ENCODE measurements around the gene PSME3IP1. TPM values are rescaled to one million over a fixed set of nuclear protein-coding genes. Genes with fewer than 3 reads are reported as not detected.

The PSME3IP1 gene
- total RNA-seq, 2 donors from 2014 or later, result 26.7 to 32.9 TPM

DNA sequence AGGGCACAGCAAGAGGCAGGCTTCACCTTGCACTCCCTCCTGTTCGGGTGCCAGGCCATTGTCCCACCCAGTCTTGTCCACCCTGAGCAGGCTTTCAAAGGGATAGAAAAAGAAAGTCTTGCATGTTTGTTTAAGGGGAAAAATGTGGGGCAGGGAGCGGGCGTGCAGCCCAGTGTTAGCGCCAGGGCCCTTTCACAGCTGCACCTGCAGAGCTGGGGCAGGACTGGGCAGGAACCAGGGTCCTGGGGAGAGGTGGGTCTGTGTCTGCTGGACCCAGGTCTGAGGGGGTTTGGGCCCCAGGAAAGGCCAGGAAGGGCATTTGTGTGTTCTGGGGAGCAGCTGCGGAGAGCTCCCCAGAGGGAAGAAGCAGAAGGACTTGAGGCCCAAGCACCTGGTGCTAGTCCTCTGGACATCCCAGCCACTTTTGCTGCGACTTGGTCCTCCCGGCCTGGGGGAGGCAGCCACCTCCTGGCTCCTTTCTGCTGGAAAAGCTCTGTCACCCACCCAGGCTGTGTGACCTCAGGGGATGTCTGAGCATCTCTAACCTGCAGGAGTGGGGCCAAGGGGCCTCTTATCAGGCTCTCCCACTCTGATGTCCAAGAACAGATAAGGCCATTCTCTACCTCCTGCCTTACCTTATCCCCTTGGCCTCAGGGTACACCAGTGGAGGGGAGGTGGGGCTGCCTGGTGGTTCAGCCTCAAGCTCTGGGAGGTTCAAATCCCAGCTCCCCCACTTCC is 44.7 kb downstream of the PSME3IP1 start:
- H3K27ac ChIP-seq, result no peak overlapping the region
- H3K4me1 ChIP-seq, result no peaks in the 10 kb centered on the region
- no peaks in the 10 kb centered on the region for H3K9me3 ChIP-seq
- no peak for ATAC-seq
- H3K36me3 ChIP-seq (replicated peaks in 1 of 2; ENCODE audit: insufficient read depth in 1 of 2, low read depth in 2 of 2), result no peaks in the 10 kb centered on the region
- intact Hi-C loops (cut with DNase I), result no loop called here
- no peak for DNase-seq
- no peak overlapping the region for H3K4me3 ChIP-seq
- 83 to 94% methylated on average over 4 to 6 of the region's 7 CpGs for WGBS, 2 donors
- H3K27me3 ChIP-seq, result no peaks in the 10 kb centered on the region
- no peak for TF ChIP-seq POLR2A (IDR thresholded peaks at IDR 0.05)
- TF ChIP-seq, protein P1, sequence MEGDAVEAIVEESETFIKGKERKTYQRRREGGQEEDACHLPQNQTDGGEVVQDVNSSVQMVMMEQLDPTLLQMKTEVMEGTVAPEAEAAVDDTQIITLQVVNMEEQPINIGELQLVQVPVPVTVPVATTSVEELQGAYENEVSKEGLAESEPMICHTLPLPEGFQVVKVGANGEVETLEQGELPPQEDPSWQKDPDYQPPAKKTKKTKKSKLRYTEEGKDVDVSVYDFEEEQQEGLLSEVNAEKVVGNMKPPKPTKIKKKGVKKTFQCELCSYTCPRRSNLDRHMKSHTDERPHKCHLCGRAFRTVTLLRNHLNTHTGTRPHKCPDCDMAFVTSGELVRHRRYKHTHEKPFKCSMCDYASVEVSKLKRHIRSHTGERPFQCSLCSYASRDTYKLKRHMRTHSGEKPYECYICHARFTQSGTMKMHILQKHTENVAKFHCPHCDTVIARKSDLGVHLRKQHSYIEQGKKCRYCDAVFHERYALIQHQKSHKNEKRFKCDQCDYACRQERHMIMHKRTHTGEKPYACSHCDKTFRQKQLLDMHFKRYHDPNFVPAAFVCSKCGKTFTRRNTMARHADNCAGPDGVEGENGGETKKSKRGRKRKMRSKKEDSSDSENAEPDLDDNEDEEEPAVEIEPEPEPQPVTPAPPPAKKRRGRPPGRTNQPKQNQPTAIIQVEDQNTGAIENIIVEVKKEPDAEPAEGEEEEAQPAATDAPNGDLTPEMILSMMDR (IDR thresholded peaks at IDR 0.05), result no peak

DNA sequence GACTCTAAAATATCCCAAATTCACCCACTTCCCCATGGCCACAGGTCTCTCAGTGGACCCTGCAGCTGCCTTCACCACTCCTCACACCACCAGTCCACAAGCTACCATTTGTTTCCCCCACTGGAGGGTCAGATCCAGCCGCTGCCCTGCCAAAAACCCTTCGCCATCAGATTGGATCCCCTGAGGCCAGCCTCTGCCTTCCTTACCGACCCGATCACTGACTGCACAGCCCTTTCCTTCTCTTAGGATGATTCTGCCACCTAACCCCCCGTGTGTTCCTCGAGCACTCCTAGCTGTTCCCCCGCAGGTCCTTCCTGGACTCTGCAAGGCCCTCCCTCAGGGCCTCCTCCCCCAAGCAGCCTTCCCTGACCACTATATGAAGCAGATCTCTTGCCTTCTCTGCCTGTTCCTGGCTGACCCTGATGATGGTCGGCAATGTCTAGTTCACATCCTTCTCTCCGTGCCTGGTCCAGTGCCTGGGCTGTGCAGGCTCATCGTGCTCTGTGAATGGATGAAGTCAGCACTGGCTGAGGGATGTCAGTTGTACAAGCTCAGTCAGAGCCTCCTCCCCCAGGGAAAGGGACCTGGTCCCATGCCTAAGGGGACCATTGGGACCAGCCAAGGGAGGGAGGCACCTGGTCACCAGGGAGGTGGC is 47.4 kb downstream of the PSME3IP1 start:
- Histone ChIP-seq H3K36me3 (replicated peaks in 1 of 2; ENCODE audit: insufficient read depth in 1 of 2, low read depth in 2 of 2) (no peaks in the 10 kb centered on the region), H3K9me3 (no peaks in the 10 kb centered on the region), H3K27ac (no peak overlapping the region), H3K27me3 (no peaks in the 10 kb centered on the region), H3K4me3 (no peak overlapping the region), H3K4me1 (no peaks in the 10 kb centered on the region)
- TF ChIP-seq POLR2A (IDR thresholded peaks at IDR 0.05), result no peak
- TF ChIP-seq, protein P1 (IDR thresholded peaks at IDR 0.05), result no peak
- intact Hi-C loops (cut with DNase I), result no loop called here
- DNase-seq (no peak), ATAC-seq (no peak)
- 74 to 77% methylated on average over 10 of the region's 10 CpGs for WGBS, 2 donors

DNA sequence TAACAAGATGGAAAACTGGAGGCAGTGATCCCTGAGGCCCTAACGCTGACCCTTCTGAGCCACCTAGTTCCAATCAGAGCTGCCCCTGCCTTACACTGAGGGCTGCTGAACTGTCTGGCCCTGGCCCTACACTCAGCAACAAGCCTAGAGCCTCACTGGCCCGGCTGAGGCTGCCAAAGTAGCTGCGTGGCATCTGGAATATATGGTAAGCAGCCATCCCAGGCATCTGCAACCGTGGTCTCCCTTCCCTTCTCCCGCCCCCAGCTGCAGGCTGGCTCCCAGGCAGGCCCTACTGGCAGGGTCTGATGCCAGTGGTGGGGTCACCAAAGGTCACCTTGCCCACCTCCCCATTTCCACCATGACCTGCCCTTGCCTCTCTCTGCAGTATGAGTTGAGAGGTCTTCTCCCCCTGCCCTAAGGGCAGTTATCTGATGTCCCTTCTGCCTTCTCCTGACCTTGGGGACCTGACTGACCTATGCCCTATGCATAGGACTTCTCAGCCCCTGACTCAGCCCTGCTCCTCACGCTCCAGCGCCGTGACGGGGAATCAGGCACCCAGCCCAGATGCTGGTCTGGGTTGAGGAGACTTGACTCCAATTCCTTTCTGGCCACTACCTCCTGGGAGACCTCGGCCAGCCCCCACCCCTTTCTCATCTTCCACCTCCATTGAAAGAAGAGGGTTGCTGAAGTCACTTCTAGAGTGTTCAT is 48.1 kb downstream of the PSME3IP1 start:
- 82 to 95% methylated on average over 6 to 10 of the region's 10 CpGs for WGBS, 2 donors
- H3K36me3 ChIP-seq (replicated peaks in 1 of 2; ENCODE audit: insufficient read depth in 1 of 2, low read depth in 2 of 2), result no peaks in the 10 kb centered on the region
- H3K9me3 ChIP-seq, result no peaks in the 10 kb centered on the region
- H3K27me3 ChIP-seq, result no peaks in the 10 kb centered on the region
- H3K27ac ChIP-seq, result no peak overlapping the region
- intact Hi-C loops (cut with DNase I), result no loop called here
- H3K4me1 ChIP-seq, result no peaks in the 10 kb centered on the region
- no peak for ATAC-seq
- no peak for DNase-seq
- no peak for TF ChIP-seq POLR2A (IDR thresholded peaks at IDR 0.05)
- TF ChIP-seq, protein P1 (IDR thresholded peaks at IDR 0.05), result no peak
- H3K4me3 ChIP-seq, result no peak overlapping the region

DNA sequence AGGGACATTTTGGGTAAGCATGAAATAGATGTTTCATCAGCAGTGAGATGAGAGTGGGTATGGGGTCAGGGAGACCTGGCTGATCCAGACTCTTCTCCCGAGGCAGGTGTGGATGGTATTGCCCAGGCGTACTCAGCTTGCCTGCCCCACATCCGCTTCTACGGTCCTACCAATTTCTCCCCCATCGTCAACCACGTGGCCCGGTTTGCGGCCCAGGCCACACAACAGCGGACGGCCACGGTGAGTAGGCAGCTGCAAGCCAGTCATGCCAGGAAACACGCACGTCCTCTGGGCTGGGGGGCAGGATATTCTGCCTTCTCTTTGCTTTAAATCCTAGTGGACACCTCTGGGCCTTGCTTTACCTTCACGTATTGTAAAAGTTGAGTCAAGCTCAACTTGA is 48.8 kb downstream of the PSME3IP1 start:
- Histone ChIP-seq H3K4me1 (no peaks in the 10 kb centered on the region), H3K27ac (no peak overlapping the region), H3K9me3 (no peaks in the 10 kb centered on the region), H3K27me3 (no peaks in the 10 kb centered on the region), H3K4me3 (no peak overlapping the region), H3K36me3 (replicated peaks in 1 of 2; ENCODE audit: insufficient read depth in 1 of 2, low read depth in 2 of 2) (no peaks in the 10 kb centered on the region)
- TF ChIP-seq, protein P1 (IDR thresholded peaks at IDR 0.05), result no peak
- TF ChIP-seq POLR2A (IDR thresholded peaks at IDR 0.05), result no peak
- no peak for DNase-seq
- intact Hi-C loops (cut with DNase I), result no loop called here
- 85% methylated on average over 7 to 14 of the region's 14 CpGs for WGBS, 2 donors
- no peak for ATAC-seq

Data from body of pancreas (tissue), 4 donors.